Measurements from ENCODE around the gene EPHB2. TPM values are rescaled to one million over a fixed set of nuclear protein-coding genes. Genes with fewer than 3 reads are reported as not detected.
A peak's percentile ranks its signal among the peaks of the same experiment; 100 is the strongest.

EPHB2 gene
- total and polyA plus RNA-seq, 2 donors (not counting 3 experiments of a cell fraction or from before 2014, with no cell fraction given), result 50.8 to 69.1 TPM

DNA sequence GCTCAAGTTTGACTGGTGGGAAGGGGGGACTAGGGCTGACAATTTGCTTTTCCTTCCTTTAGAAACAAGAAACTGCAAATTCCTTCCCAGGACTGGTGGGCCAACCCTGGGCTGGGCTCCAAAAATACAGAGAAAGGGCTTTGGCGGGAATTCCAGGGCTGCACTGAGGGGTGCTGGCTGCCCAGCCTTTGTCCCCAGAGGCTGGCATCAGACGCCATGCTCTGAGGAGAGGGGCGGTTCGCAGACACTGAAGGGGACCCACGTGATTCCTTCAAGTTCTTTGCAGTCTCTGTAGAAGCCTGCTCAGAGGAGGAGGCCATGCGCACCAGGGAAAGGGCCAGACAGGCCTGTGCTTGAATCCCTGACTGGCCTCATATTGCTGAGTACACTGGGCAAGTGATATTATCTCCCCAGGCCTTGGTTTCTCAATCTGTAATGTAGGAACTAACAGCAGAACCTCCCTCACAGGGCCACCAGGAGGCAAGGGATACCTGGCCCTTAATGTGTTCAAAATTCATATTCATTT is 119.5 kb downstream of the EPHB2 start:
- Histone ChIP-seq H3K9me1 (replicated peaks; ENCODE audit: control insufficient read depth, extremely low read depth, insufficient read depth, low read length) (no peaks in the 10 kb centered on the region), H3K4me3 (replicated peaks in 1 of 3; ENCODE audit: insufficient read depth in 1 of 3, low read depth in 1 of 3, low read length in 3 of 3) (no peak overlapping the region), H3K27me3 (ENCODE audit: control insufficient read depth in 2 of 2, insufficient read depth in 2 of 2, low read length in 2 of 2) (no peaks in the 10 kb centered on the region), H3K27ac (ENCODE audit: insufficient read depth, low read depth, low read length) (peak overlapping the region; percentile 22), H3K9ac (replicated peaks; ENCODE audit: extremely low read depth, insufficient read depth, low read length) (no peak overlapping the region), H4K20me1 (replicated peaks; ENCODE audit: control insufficient read depth, extremely low read depth, insufficient read depth, low read length) (no peaks in the 10 kb centered on the region), H3K4me1 (ENCODE audit: control insufficient read depth, extremely low read depth, insufficient read depth, low read length) (peaks cover 42% of the 10 kb centered on the region), H3K9me3 (replicated peaks; ENCODE audit: control insufficient read depth, insufficient read depth, low read length) (no peaks in the 10 kb centered on the region), H3K4me2 (ENCODE audit: insufficient read depth, low read length) (no peak overlapping the region), H2AFZ (ENCODE audit: low read depth, low read length) (no peak overlapping the region), H3K79me2 (ENCODE audit: control insufficient read depth, insufficient read depth, low read length) (no peaks in the 10 kb centered on the region), H3K36me3 (ENCODE audit: control insufficient read depth in 2 of 2, extremely low read depth in 1 of 2, insufficient read depth in 2 of 2, low read length in 2 of 2) (no peaks in the 10 kb centered on the region)
- FAIRE-seq, result no peak
- dilution Hi-C loops (cut with MboI; ENCODE audit: extremely low pct_ligation_motif_present, low sequenced_read_pairs) (no loop called here), intact Hi-C loops (cut with micrococcal nuclease) (loop anchor here (5.0 kb wide), 1 partner anchor 83 kb away; no protein-coding TSS in a partner anchor)
- TF ChIP-seq EZH2 (IDR thresholded peaks at IDR 0.05; ENCODE audit: borderline replicate concordance, low read depth, low read length, severe bottlenecking), result no peak
- POLR2A ChIA-PET, result no interaction called here
- no peak for DNase-seq (ENCODE audit: low read depth, low spot score)
- BruUV-seq (replicated peaks), result no TSS peak
- CTCF ChIA-PET, result interaction anchor here (1.4 kb wide), 1 partner anchor 21 kb away, joined by 3 read pairs; no protein-coding TSS in a partner anchor

- intact Hi-C loops (cut with micrococcal nuclease), result loop anchor here (5.0 kb wide), 1 partner anchor 84 kb away; no protein-coding TSS in a partner anchor
- DNase-seq (ENCODE audit: low read depth, low spot score) (no peak), FAIRE-seq (no peak)
- ChIA-PET CTCF (interaction anchor here (1.4 kb wide), 1 partner anchor 20 kb away, joined by 3 read pairs; no protein-coding TSS in a partner anchor), POLR2A (no interaction called here)
- no TSS peak for BruUV-seq (replicated peaks)
- no peak overlapping the region for H3K9ac ChIP-seq (replicated peaks; ENCODE audit: extremely low read depth, insufficient read depth, low read length)
- peaks cover 36% of the 10 kb centered on the region for H3K4me1 ChIP-seq (ENCODE audit: control insufficient read depth, extremely low read depth, insufficient read depth, low read length)
- TF ChIP-seq POLR2A (IDR thresholded peaks at IDR 0.05; ENCODE audit: low read depth, low read length) (no peak), GATA2 (IDR thresholded peaks at IDR 0.05; ENCODE audit: insufficient read depth, insufficient read length, low read depth, low read length) (no peak), MYC (IDR thresholded peaks at IDR 0.05; ENCODE audit: low read depth, low read length) (no peak), EZH2 (IDR thresholded peaks at IDR 0.05; ENCODE audit: borderline replicate concordance, low read depth, low read length, severe bottlenecking) (no peak), JUN (IDR thresholded peaks at IDR 0.05; ENCODE audit: borderline replicate concordance, insufficient read depth, insufficient read length, low read depth) (no peak), POLR2AphosphoS5 (IDR thresholded peaks at IDR 0.05; ENCODE audit: insufficient read depth, low read depth, low read length) (no peak)
- TF ChIP-seq, protein P1, sequence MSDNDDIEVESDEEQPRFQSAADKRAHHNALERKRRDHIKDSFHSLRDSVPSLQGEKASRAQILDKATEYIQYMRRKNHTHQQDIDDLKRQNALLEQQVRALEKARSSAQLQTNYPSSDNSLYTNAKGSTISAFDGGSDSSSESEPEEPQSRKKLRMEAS (IDR thresholded peaks at IDR 0.05; ENCODE audit: insufficient read depth, insufficient read length), result no peak
- dilution Hi-C loops (cut with MboI; ENCODE audit: extremely low pct_ligation_motif_present, low sequenced_read_pairs), result no loop called here
- no peak overlapping the region for H3K4me2 ChIP-seq (ENCODE audit: insufficient read depth, low read length)
- H3K4me3 ChIP-seq (replicated peaks in 1 of 3; ENCODE audit: insufficient read depth in 1 of 3, low read depth in 1 of 3, low read length in 3 of 3), result no peak overlapping the region
- no peaks in the 10 kb centered on the region for H4K20me1 ChIP-seq (replicated peaks; ENCODE audit: control insufficient read depth, extremely low read depth, insufficient read depth, low read length)
- no peaks in the 10 kb centered on the region for H3K27me3 ChIP-seq (ENCODE audit: control insufficient read depth in 2 of 2, insufficient read depth in 2 of 2, low read length in 2 of 2)
- H3K9me1 ChIP-seq (replicated peaks; ENCODE audit: control insufficient read depth, extremely low read depth, insufficient read depth, low read length), result no peaks in the 10 kb centered on the region
- no peaks in the 10 kb centered on the region for H3K9me3 ChIP-seq (replicated peaks; ENCODE audit: control insufficient read depth, insufficient read depth, low read length)
- H3K36me3 ChIP-seq (ENCODE audit: control insufficient read depth in 2 of 2, extremely low read depth in 1 of 2, insufficient read depth in 2 of 2, low read length in 2 of 2), result no peaks in the 10 kb centered on the region
- no peak overlapping the region for H2AFZ ChIP-seq (ENCODE audit: low read depth, low read length)
- H3K79me2 ChIP-seq (ENCODE audit: control insufficient read depth, insufficient read depth, low read length), result no peaks in the 10 kb centered on the region
- H3K27ac ChIP-seq (ENCODE audit: insufficient read depth, low read depth, low read length), result peak overlapping the region; percentile 78
Observed at GRCh38 chr1:22830757-22831340, 120.2 kb downstream of the EPHB2 start.
